GM18505 (cell line): ENCODE measurements around the gene PTDSS2.
"Not testable (repeated sequence)": the region's sequence is repeated elsewhere in the genome, so short reads cannot be mapped to it uniquely, and the experiment has no call there.

Experiments used
- ATAC-seq: cut with Tn5 transposase; IDR thresholded peaks from one replicate; pipeline ENCODE4 v1.9.1; 2021; ENCODE audit not compliant: unreplicated experiment
- POLR2A ChIP-seq: IDR thresholded peaks from 4 replicates; pipeline ENCODE4 v1.6.1; 2011; ENCODE audit warnings: borderline replicate concordance; ENCODE audit not compliant: insufficient read depth, insufficient read length; ENCODE audit errors: extremely low read depth

The PTDSS2 gene

GRCh38 chr11:504994-505344 is 54.9 kb downstream of the PTDSS2 start:
- no peak for ATAC-seq
- TF ChIP-seq POLR2A = no peak

GRCh38 chr11:506238-506994 is 56.3 kb downstream of the PTDSS2 start:
- ATAC-seq = peak; percentile 62

GRCh38 chr11:506995-507726 is 57.1 kb downstream of the PTDSS2 start, which contains the start of gene RNH1:
Gene RNH1, minus strand, starts transcription at chr11:507242. Its CDS starts 5,080 bp downstream, at chr11:502162.
- TF ChIP-seq POLR2A = peak; percentile 79
- ATAC-seq = peak; percentile 45

More at GRCh38 chr11:506238-506994, 56.3 kb downstream of the PTDSS2 start:
- peak; percentile 78 for TF ChIP-seq POLR2A

- ATAC-seq = no peak
- TF ChIP-seq POLR2A = no peak
These were observed 57.8 kb downstream of the PTDSS2 start for GRCh38 chr11:507727-508515.

GRCh38 chr11:508956-509355 is 58.9 kb downstream of the PTDSS2 start:
- ATAC-seq = no peak
- no peak for TF ChIP-seq POLR2A

GRCh38 chr11:512761-513595 is 62.9 kb downstream of the PTDSS2 start:
- no peak for TF ChIP-seq POLR2A
- ATAC-seq = no peak

GRCh38 chr11:514606-515005 is 64.5 kb downstream of the PTDSS2 start:
- no peak for TF ChIP-seq POLR2A
- no peak for ATAC-seq

GRCh38 chr11:515131-515530 is 65.1 kb downstream of the PTDSS2 start:
- no peak for ATAC-seq
- no peak for TF ChIP-seq POLR2A

- TF ChIP-seq POLR2A = no peak
- no peak for ATAC-seq
These were observed 66.3 kb downstream of the PTDSS2 start for GRCh38 chr11:516400-516799.

GRCh38 chr11:516918-517685 is 67.0 kb downstream of the PTDSS2 start:
- not testable (repeated sequence) for ATAC-seq

- TF ChIP-seq POLR2A = peak; percentile 20
- peak; percentile 87 for ATAC-seq
These were observed 68.6 kb downstream of the PTDSS2 start for GRCh38 chr11:518463-519202.
